HepG2 (cell line): ENCODE data around the gene PARVA. TPM values are rescaled to one million over a fixed set of nuclear protein-coding genes. Genes with fewer than 3 reads are reported as not detected.

Source experiments
- ATAC-seq: fragments of 200-7000 bp; cut with Tn5 transposase; 3 replicates; pipeline ENCODE4 v1.9.1; 2020; ENCODE audit warnings: mild to moderate bottlenecking, moderate library complexity
- BruUV-seq: library from RNA; stranded (reverse); fragments of 400-500 nt; replicated peaks from 2 replicates; lab custom pipeline; 2021; lab: Mats Ljungman, UMichigan
- CTCF ChIA-PET: fragments of 300-600 bp; formaldehyde crosslinking; extraction: SDS; loops from one replicate; lab custom pipeline; 2021; ENCODE audit warnings: low total read pairs, inconsistent platforms, low intra/inter-chr PET ratio; lab: Yijun Ruan, JAX
- POLR2A ChIA-PET: fragments of 350-600 bp; sonication (Branson Sonifier 250); formaldehyde crosslinking; loops from one replicate; lab custom pipeline; 2020; ENCODE audit warnings: antibody characterized with exemption, inconsistent platforms; lab: Yijun Ruan, JAX
- DNase-seq: peaks from one replicate; pipeline ENCODE4 v3.0.0-alpha.2; 2015; ENCODE audit warnings: low spot score
- FAIRE-seq: peaks from 3 replicates; lab custom pipeline; 2011; peaks lifted over from hg19 to GRCh38; lab: Jason Lieb, UNC
- H2AFZ ChIP-seq: one replicate; pipeline ENCODE4 v1.6.1; 2011; ENCODE audit warnings: low read length, inconsistent platforms
- H3K27ac ChIP-seq: fragments of 300-600 bp; 3 replicates; pipeline ENCODE4 v1.8.0; 2011; ENCODE audit warnings: mixed run types, mild to moderate bottlenecking, mixed read lengths, low read length, inconsistent platforms; ENCODE audit not compliant: insufficient read depth; ENCODE audit errors: extremely low read length
- H3K27me3 ChIP-seq, 2 experiments: fragments of 200-600 bp in 1 of 2; 2 replicates in 1 of 2; 3 replicates in 1 of 2; pipeline versions ENCODE4 v1.6.0 to v1.8.0; 2011; ENCODE audit warnings: low read length in 2 of 2, mild to moderate bottlenecking in 2 of 2, moderate library complexity in 2 of 2, inconsistent platforms in 1 of 2; ENCODE audit not compliant: insufficient read depth in 2 of 2, control insufficient read depth in 1 of 2
- H3K36me3 ChIP-seq, 2 experiments: fragments of 200-600 bp in 1 of 2; replicated peaks in 1 of 2; 2 replicates in 1 of 2; 3 replicates in 1 of 2; pipeline versions ENCODE4 v1.5.1 to v1.8.0; 2011; ENCODE audit warnings: low read length in 2 of 2, inconsistent platforms in 1 of 2; ENCODE audit not compliant: insufficient read depth in 2 of 2, control insufficient read depth in 1 of 2
- H3K4me1 ChIP-seq: 2 replicates; pipeline ENCODE4 v1.5.1; 2012; ENCODE audit warnings: low read length, inconsistent platforms; ENCODE audit not compliant: insufficient read depth
- H3K4me2 ChIP-seq: 2 replicates; pipeline ENCODE4 v1.6.0; 2011; ENCODE audit warnings: low read depth, low read length, inconsistent platforms
- H3K4me3 ChIP-seq, 3 experiments: fragments of 200-600 bp in 1 of 3; sonication (generic), shearing (Covaris generic) in 1 of 3; replicated peaks in 1 of 3; 2 replicates each; pipeline ENCODE4 v1.5.1; 2011 to 2016; ENCODE audit warnings: low read length in 3 of 3, inconsistent platforms in 2 of 3, low read depth in 2 of 3, mild to moderate bottlenecking in 2 of 3, control low read depth in 1 of 3, mixed read lengths in 1 of 3; ENCODE audit not compliant: insufficient read depth in 1 of 3
- H3K79me2 ChIP-seq: one replicate; pipeline ENCODE4 v1.6.1; 2011; ENCODE audit warnings: low read length, inconsistent platforms; ENCODE audit not compliant: insufficient read depth
- H3K9ac ChIP-seq: 2 replicates; pipeline ENCODE4 v1.6.0; 2011; ENCODE audit warnings: mild to moderate bottlenecking, low read depth, low read length, inconsistent platforms; ENCODE audit not compliant: insufficient read depth
- H3K9me3 ChIP-seq: 2 replicates; pipeline ENCODE4 v1.5.1; 2012; ENCODE audit warnings: mild to moderate bottlenecking, low read length
- H4K20me1 ChIP-seq: 2 replicates; pipeline ENCODE4 v1.6.0; 2011; ENCODE audit warnings: inconsistent platforms, mild to moderate bottlenecking, low read length, moderate library complexity; ENCODE audit not compliant: insufficient read depth
- ATF7-NPFF ChIP-seq: sonication (generic); formaldehyde crosslinking; IDR thresholded peaks from 2 replicates; pipeline ENCODE4 v1.8.1; 2023; ENCODE audit warnings: mild to moderate bottlenecking, low read depth, missing genetic modification reagents, moderate library complexity
- GMEB1 ChIP-seq: sonication (generic); formaldehyde crosslinking; IDR thresholded peaks from 2 replicates; pipeline ENCODE4 v1.5.1; 2020; ENCODE audit warnings: missing genetic modification reagents, mild to moderate bottlenecking, borderline replicate concordance
- MED1 ChIP-seq: sonication (generic); formaldehyde crosslinking; IDR thresholded peaks from 2 replicates; pipeline ENCODE4 v1.4.0; 2020; ENCODE audit warnings: missing genetic modification reagents
- SRF ChIP-seq: IDR thresholded peaks from 2 replicates; pipeline ENCODE4 v1.6.1; 2011; ENCODE audit warnings: mild to moderate bottlenecking, low read depth, low read length, moderate library complexity
- ZBTB38 ChIP-seq: sonication (generic); formaldehyde crosslinking; IDR thresholded peaks from 2 replicates; pipeline ENCODE4 v1.5.1; 2020; ENCODE audit warnings: mild to moderate bottlenecking, missing genetic modification reagents
- ZNF260 ChIP-seq: sonication (generic); formaldehyde crosslinking; IDR thresholded peaks from 2 replicates; pipeline ENCODE4 v1.4.0; 2020; ENCODE audit warnings: missing genetic modification reagents, low read depth, mild to moderate bottlenecking, borderline replicate concordance
- ZNF501 ChIP-seq: sonication (generic); formaldehyde crosslinking; IDR thresholded peaks from 2 replicates; pipeline ENCODE4 v1.5.1; 2020; ENCODE audit warnings: mild to moderate bottlenecking, moderate library complexity, missing genetic modification reagents
- ZNF614 ChIP-seq: IDR thresholded peaks from 2 replicates; pipeline ENCODE4 v1.6.1; 2018; ENCODE audit warnings: missing biosample characterization, missing genetic modification reagents, inconsistent platforms, borderline replicate concordance
- ZNF780A ChIP-seq: sonication (generic); formaldehyde crosslinking; IDR thresholded peaks from 2 replicates; pipeline ENCODE4 v1.8.0; 2022; ENCODE audit warnings: mild to moderate bottlenecking, missing genetic modification reagents, moderate library complexity
- WGBS: methylation state at CpG from one replicate; pipeline ENCODE4 v1.1.6; 2017; ENCODE audit warnings: low lambda C conversion rate; 5-methylcytosine and 5-hydroxymethylcytosine counted together
- in situ Hi-C: cut with HindIII; loops from 2 replicates; pipeline ENCODE4 v1.10.0; 2017; ENCODE audit warnings: low pct_unique_long_range_greater_than_20kb; ENCODE audit not compliant: extremely low pct_ligation_motif_present
- intact Hi-C: fragments of 100-400 bp; cut with micrococcal nuclease; formaldehyde crosslinking; loops from one replicate; pipeline ENCODE4 v1.10.0; 2022; ENCODE audit not compliant: unreplicated experiment
- polyA plus RNA-seq, 8 experiments: library from polyadenylated mRNA; depleted of rRNA in 3 of 8; stranded (reverse) in 7 of 8; unstranded in 1 of 8; fragments of >200 nt; fragmentation: Illumina TruSeq in 4 of 8; extraction: Trizol in 4 of 8; gene quantifications; 2 replicates each; pipeline versions ENCODE4 v1.2.1 to v1.2.3, GENCODE V29; 2011 to 2016; ENCODE audit warnings: low read depth in 4 of 8, missing spikeins in 1 of 8, mixed read lengths in 1 of 8; ENCODE audit not compliant: insufficient read depth in 1 of 8
- total RNA-seq, 5 experiments: library from RNA; depleted of rRNA; stranded (reverse); fragments of >200 nt; fragmentation: Illumina TruSeq; extraction: Trizol; gene quantifications; 2 replicates each; pipeline ENCODE4 v1.2.3, GENCODE V29; 2016; ENCODE audit warnings: low read depth in 1 of 5
- TF ChIP-seq, protein P1 (sequence below): IDR thresholded peaks from 2 replicates; pipeline ENCODE4 v1.6.1; 2016

The PARVA gene
- total and polyA plus RNA-seq, 2 of the 13 experiments (the other 11 are each of a cell fraction or from before 2014, with no cell fraction given): 5.9 to 9.1 TPM

DNA sequence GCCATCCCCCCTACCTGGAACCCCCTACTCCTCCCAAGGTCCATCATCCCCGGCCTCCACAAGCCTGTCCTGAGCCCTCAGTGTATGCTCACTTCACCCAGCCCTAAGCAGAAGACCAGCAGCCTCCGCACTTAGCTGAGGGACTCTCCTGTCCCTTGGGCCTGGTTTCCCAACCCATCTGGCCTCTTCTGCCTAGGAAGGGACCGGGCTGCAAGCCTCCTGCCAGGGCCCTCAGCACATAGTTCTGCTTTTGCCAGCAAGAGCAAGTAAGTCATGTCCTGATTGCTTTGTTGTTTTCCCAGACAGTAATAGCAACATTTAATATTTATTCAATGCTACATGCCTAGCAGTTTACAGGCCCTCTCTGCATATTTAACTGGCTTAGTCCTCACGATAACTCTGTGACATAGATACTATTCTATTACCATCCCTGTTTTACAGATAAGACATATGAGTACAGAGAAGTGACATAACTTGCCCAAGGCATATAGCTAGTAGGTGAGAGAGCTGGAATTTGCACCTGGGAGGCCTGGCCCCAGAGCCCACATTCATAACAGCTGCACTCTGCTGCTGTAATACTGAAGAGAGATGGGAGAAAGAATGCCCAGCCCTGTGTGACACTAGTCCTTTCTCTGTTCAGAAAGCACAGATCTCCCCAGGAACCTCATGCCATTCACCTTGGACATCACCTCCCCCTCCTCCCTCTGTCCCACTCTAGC is 139.2 kb downstream of the PARVA start (continued):
- TF ChIP-seq ZBTB38 (CRISPR knock-in tag) (no peak), SRF (no peak), ZNF260 (CRISPR knock-in tag) (no peak), ATF7-NPFF (CRISPR knock-in tag) (no peak)
- TF ChIP-seq, protein P1, sequence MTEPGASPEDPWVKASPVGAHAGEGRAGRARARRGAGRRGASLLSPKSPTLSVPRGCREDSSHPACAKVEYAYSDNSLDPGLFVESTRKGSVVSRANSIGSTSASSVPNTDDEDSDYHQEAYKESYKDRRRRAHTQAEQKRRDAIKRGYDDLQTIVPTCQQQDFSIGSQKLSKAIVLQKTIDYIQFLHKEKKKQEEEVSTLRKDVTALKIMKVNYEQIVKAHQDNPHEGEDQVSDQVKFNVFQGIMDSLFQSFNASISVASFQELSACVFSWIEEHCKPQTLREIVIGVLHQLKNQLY (CRISPR knock-in tag): no peak

DNA sequence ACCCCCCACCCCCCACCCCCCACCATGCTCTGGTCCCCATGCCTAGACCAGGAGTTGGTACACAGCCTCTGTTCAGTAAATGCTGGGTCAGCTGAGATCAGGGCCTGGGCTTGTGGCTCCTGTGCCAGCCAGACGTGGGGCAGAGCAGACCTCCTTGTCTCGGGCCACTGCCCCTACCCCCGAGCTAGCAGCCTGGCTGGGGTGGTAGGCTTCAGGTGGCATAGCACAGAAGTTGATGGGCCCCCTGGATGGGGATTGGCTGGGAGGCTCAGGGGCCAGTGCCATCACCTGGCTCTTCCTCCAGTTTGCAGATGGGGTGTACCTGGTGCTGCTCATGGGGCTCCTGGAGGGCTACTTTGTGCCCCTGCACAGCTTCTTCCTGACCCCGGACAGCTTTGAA is 139.9 kb downstream of the PARVA start:
- Histone ChIP-seq H3K36me3 (no peaks in the 10 kb centered on the region), H3K79me2 (no peaks in the 10 kb centered on the region), H3K27ac (no peak overlapping the region), H3K4me1 (no peaks in the 10 kb centered on the region), H3K9me3 (no peaks in the 10 kb centered on the region), H2AFZ (no peak overlapping the region), H3K9ac (no peak overlapping the region), H3K4me2 (no peak overlapping the region), H4K20me1 (no peaks in the 10 kb centered on the region), H3K27me3 (no peaks in the 10 kb centered on the region), H3K4me3 (no peak overlapping the region)
- WGBS: no CpG with 5 or more reads among the region's 4 CpGs
- TF ChIP-seq ZNF780A (no peak), MED1 (no peak), GMEB1 (CRISPR knock-in tag) (no peak), ZNF614 (CRISPR knock-in tag) (no peak), ZNF501 (CRISPR knock-in tag) (no peak)
- no peak for ATAC-seq
- no TSS peak for BruUV-seq
- in situ Hi-C loops: no loop called here
- CTCF ChIA-PET: no interaction called here
- no peak for FAIRE-seq
- intact Hi-C loops: no loop called here
- POLR2A ChIA-PET: no interaction called here
- DNase-seq: no peak
